ENCODE results near the gene VPS4B.

The VPS4B gene

GRCh38 chr18:63339920-63340484 lies 82.3 kb downstream of the VPS4B start:
- TF ChIP-seq MAX (IDR thresholded peaks at IDR 0.05; ENCODE audit: low read depth, low read length) (no peak), CTCF (IDR thresholded peaks at IDR 0.05; ENCODE audit: low read depth, low read length) (peak; percentile 57), MYC (IDR thresholded peaks at IDR 0.05; ENCODE audit: low read depth, low read length) (no peak)
- DNase-seq (ENCODE audit: low read depth), result peak; percentile 74

More at GRCh38 chr18:63339920-63340484, 82.3 kb downstream of the VPS4B start:
- H3K4me3 ChIP-seq (ENCODE audit: low read depth, low read length), result no peak overlapping the region

All from NB4 (cell line).